IPS DF 6.9 (cell line): ENCODE data around the gene ST7L.
"Not testable (repeated sequence)": the region's sequence is repeated elsewhere in the genome, so short reads cannot be mapped to it uniquely, and the experiment has no call there.

Experiments
- DNase-seq: peaks from one replicate; pipeline ENCODE4 v3.0.0-alpha.2; 2013; ENCODE audit warnings: low read depth, low spot score
- H3K27ac ChIP-seq: one replicate; pipeline ENCODE4 v1.5.1; 2013; ENCODE audit warnings: low read length, control low read depth
- H3K27me3 ChIP-seq: 2 replicates; pipeline ENCODE4 v1.6.1; 2013; ENCODE audit warnings: mild to moderate bottlenecking, low read length; ENCODE audit not compliant: control insufficient read depth, insufficient read depth
- H3K36me3 ChIP-seq: 2 replicates; pipeline ENCODE4 v1.6.1; 2013; ENCODE audit warnings: low read length; ENCODE audit not compliant: control insufficient read depth, insufficient read depth
- H3K4me1 ChIP-seq: 2 replicates; pipeline ENCODE4 v1.6.1; 2013; ENCODE audit warnings: low read length; ENCODE audit not compliant: control insufficient read depth, insufficient read depth
- H3K4me3 ChIP-seq: 2 replicates; pipeline ENCODE4 v1.5.1; 2013; ENCODE audit warnings: mild to moderate bottlenecking, low read length
- H3K9me3 ChIP-seq: 2 replicates; pipeline ENCODE4 v1.6.1; 2013; ENCODE audit warnings: low read length, inconsistent platforms; ENCODE audit not compliant: control insufficient read depth, insufficient read depth
- WGBS: extraction: QIAGEN DNeasy Blood & Tissue Kit; methylation state at CpG from one replicate; pipeline ENCODE4 v1.1.7; 2013; ENCODE audit warnings: mixed read lengths, missing lambda C conversion rate; ENCODE audit not compliant: insufficient read length, insufficient coverage; 5-methylcytosine and 5-hydroxymethylcytosine counted together

ST7L gene, protein sequence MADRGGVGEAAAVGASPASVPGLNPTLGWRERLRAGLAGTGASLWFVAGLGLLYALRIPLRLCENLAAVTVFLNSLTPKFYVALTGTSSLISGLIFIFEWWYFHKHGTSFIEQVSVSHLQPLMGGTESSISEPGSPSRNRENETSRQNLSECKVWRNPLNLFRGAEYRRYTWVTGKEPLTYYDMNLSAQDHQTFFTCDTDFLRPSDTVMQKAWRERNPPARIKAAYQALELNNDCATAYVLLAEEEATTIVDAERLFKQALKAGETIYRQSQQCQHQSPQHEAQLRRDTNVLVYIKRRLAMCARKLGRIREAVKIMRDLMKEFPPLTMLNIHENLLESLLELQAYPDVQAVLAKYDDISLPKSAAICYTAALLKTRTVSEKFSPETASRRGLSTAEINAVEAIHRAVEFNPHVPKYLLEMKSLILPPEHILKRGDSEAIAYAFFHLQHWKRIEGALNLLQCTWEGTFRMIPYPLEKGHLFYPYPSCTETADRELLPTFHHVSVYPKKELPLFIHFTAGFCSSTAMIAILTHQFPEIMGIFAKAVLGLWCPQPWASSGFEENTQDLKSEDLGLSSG

GRCh38 chr1:112618721-112619517 lies at the start of gene ST7L:
ST7L (minus strand) TSS chr1:112619141; CDS start chr1:112619113, 28 bp downstream.
- no peaks in the 10 kb centered on the region for H3K27me3 ChIP-seq
- no peak for DNase-seq
- H3K9me3 ChIP-seq, result no peaks in the 10 kb centered on the region
- H3K4me3 ChIP-seq, result peak within 1 kb of the TSS; percentile 100
- no CpG with 5 or more reads among the region's 48 CpGs for WGBS
- no peaks in the 10 kb centered on the region; the same call in 1 of the 2 replicates for H3K4me1 ChIP-seq
- H3K27ac ChIP-seq, result peak within 1 kb of the TSS; percentile 12
- no peaks in the 10 kb centered on the region; the same call in 1 of the 2 replicates for H3K36me3 ChIP-seq

DNA sequence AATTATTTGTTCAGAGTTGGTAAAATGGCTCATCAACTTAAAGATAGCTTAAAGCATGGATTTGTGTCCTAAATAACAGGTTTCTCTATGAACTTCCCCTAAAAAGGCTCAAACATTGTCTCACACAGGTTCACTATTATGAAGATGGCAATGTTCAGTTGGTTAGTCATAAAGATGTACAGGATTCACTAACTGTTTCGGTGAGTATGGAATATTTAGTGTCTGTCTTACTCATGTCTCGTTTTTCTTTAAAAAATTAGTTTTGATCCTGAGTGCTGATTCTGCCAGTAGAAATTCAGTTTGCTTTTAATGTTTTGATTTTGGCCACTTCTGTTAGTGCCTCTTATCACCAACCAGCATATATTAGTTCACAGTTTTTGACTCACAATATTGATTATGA lies 48.0 kb upstream of the ST7L start:
- no peak for DNase-seq
- no CpG with 5 or more reads among the region's 2 CpGs for whole genome bisulfite sequencing
- no peak overlapping the region for H3K27ac ChIP-seq
- no peaks in the 10 kb centered on the region for H3K9me3 ChIP-seq
- H3K27me3 ChIP-seq, result no peaks in the 10 kb centered on the region
- H3K4me1 ChIP-seq, result no peaks in the 10 kb centered on the region
- H3K4me3 ChIP-seq, result no peak overlapping the region
- H3K36me3 ChIP-seq, result peaks cover 3% of the 10 kb centered on the region; the same call in 1 of the 2 replicates

DNA sequence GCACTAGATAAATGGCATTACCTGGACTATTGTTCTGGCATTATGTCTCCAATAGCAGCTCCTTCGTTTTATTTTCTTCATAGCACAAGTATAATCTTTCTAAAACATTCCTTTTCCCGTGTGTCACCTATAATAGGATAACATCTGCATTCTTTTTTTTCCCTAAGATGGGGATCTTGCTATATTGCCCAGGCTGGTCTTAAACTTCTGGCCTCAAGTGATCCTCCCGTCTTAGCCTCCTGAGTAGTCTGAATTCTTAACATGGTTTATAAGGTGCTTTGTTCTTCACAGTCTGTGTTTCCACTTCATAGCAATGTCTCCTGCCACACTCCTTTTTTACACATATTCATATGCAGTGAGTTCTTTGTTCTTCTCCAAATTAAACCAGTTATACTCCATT lies 46.9 kb upstream of the ST7L start:
- H3K27me3 ChIP-seq, result no peaks in the 10 kb centered on the region
- DNase-seq, result no peak
- H3K9me3 ChIP-seq, result no peaks in the 10 kb centered on the region
- H3K27ac ChIP-seq, result no peak overlapping the region
- WGBS, result no CpG with 5 or more reads among the region's 3 CpGs
- no peak overlapping the region for H3K4me3 ChIP-seq
- no peaks in the 10 kb centered on the region for H3K4me1 ChIP-seq
- peaks cover 7% of the 10 kb centered on the region for H3K36me3 ChIP-seq

- no peak overlapping the region for H3K27ac ChIP-seq
- H3K36me3 ChIP-seq, result no peaks in the 10 kb centered on the region
- no peaks in the 10 kb centered on the region for H3K27me3 ChIP-seq
- no peak for DNase-seq
- H3K4me3 ChIP-seq, result no peak overlapping the region
- WGBS, result no CpG with 5 or more reads among the region's 1 CpG
- H3K4me1 ChIP-seq, result no peaks in the 10 kb centered on the region
- H3K9me3 ChIP-seq, result no peaks in the 10 kb centered on the region
Measured at GRCh38 chr1:112651205-112651604, 32.3 kb upstream of the ST7L start.

GRCh38 chr1:112646225-112646624 lies 27.3 kb upstream of the ST7L start:
- WGBS, result no CpG with 5 or more reads among the region's 4 CpGs
- Histone ChIP-seq H3K36me3 (no peaks in the 10 kb centered on the region), H3K9me3 (no peaks in the 10 kb centered on the region), H3K4me3 (no peak overlapping the region), H3K4me1 (no peaks in the 10 kb centered on the region), H3K27ac (no peak overlapping the region), H3K27me3 (no peaks in the 10 kb centered on the region)
- no peak for DNase-seq

DNA sequence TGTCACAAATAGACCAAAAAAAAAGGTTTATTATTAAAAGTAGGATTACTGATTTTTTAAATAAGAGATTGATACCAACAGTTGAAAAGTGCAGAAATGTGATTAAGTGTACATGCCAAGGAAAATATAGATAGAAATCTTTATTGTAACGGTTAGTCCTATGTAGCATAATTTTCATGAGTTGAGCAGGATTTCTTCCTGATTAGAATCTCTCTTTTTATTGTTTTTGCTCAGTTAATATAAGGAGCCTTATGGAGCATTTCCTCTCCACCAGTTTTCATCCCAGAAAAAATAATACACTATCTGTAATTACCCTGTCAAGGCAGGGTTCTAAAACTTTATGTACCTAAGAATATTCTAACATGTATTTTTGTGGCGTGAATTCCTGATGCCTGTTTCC lies 24.1 kb upstream of the ST7L start:
- Histone ChIP-seq H3K27me3 (no peaks in the 10 kb centered on the region), H3K9me3 (no peaks in the 10 kb centered on the region), H3K36me3 (no peaks in the 10 kb centered on the region), H3K4me1 (no peaks in the 10 kb centered on the region), H3K27ac (no peak overlapping the region), H3K4me3 (no peak overlapping the region)
- WGBS, result no CpG with 5 or more reads among the region's 2 CpGs
- no peak for DNase-seq

- H3K36me3 ChIP-seq, DNase-seq, H3K27ac ChIP-seq, H3K9me3 ChIP-seq, H3K4me3 ChIP-seq, H3K4me1 ChIP-seq, H3K27me3 ChIP-seq: not testable (repeated sequence)
- no CpG with 5 or more reads among the region's 23 CpGs for WGBS
Measured at GRCh38 chr1:112640437-112640836, 21.5 kb upstream of the ST7L start.

GRCh38 chr1:112638110-112638428 lies 19.1 kb upstream of the ST7L start:
- Histone ChIP-seq H3K4me3 (no peak overlapping the region), H3K36me3 (no peaks in the 10 kb centered on the region), H3K4me1 (no peaks in the 10 kb centered on the region), H3K27ac (no peak overlapping the region), H3K9me3 (no peaks in the 10 kb centered on the region), H3K27me3 (no peaks in the 10 kb centered on the region)
- whole genome bisulfite sequencing, result no CpG with 5 or more reads among the region's 1 CpG
- DNase-seq, result no peak

DNA sequence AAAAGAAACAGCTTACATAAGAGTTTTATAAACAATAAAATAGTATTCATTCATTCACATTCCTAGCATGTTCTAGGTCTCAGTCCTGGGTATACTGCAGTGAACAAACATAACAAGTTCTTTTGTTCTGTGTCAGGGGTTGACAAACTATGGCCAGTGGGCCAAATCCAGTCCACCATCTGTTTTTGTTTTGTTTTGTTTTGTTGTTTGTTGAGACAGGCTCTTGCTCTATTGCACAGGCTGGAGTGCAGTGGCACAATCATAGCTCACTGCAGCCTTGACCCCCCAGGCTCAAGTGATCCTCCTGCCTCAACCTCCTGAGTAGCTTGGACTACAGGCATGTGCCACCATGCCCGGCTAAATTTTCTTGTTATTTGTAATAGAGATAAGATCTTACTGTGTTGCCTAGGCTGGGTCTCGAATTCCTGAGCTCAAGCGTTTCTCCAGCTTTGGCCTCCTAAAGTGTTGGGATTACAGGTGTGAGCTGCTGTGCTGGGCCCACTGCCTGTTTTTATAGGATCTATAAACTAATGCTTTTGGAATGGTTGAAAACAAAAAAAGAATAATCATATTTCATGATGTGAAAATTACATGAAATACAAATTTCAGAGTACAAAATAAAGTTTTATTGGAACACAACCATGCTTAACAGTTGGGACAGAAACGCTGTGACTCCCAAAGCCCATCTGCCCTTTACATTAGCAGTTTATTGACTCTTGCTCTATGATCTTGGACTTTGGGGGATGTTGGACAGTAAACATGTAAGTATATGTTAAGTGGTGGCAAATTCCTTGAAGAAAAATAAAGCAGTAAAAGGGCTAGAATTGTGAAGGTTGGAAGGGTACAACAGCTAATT lies 18.5 kb upstream of the ST7L start:
- Histone ChIP-seq H3K27me3 (no peaks in the 10 kb centered on the region), H3K4me3 (no peak overlapping the region), H3K36me3 (no peaks in the 10 kb centered on the region), H3K9me3 (no peaks in the 10 kb centered on the region), H3K4me1 (no peaks in the 10 kb centered on the region), H3K27ac (no peak overlapping the region)
- DNase-seq, result no peak
- WGBS, result no CpG with 5 or more reads among the region's 4 CpGs

GRCh38 chr1:112636597-112637253 lies 17.8 kb upstream of the ST7L start:
- H3K27ac ChIP-seq, result no peak overlapping the region
- H3K36me3 ChIP-seq, result no peaks in the 10 kb centered on the region
- H3K4me1 ChIP-seq, result no peaks in the 10 kb centered on the region

More at GRCh38 chr1:112636597-112637253, 17.8 kb upstream of the ST7L start:
- H3K9me3 ChIP-seq, result no peaks in the 10 kb centered on the region
- H3K27me3 ChIP-seq, result no peaks in the 10 kb centered on the region
- no peak overlapping the region for H3K4me3 ChIP-seq
- DNase-seq, result no peak
